HG03135 (cell line): ENCODE data around the gene TGOLN2.
A peak's percentile ranks its signal among the peaks of the same experiment; 100 is the strongest.
"Not testable (repeated sequence)": the region's sequence is repeated elsewhere in the genome, so short reads cannot be mapped to it uniquely, and the experiment has no call there.

Source experiments
- ATAC-seq: cut with Tn5 transposase; IDR thresholded peaks from one replicate; pipeline ENCODE4 v1.9.1; 2021; ENCODE audit warnings: mild to moderate bottlenecking, moderate library complexity; ENCODE audit not compliant: unreplicated experiment

TGOLN2 gene

GRCh38 chr2:85340034-85340892 is 12.5 kb upstream of the TGOLN2 start:
- ATAC-seq, result no peak

- no peak for ATAC-seq
Observed at GRCh38 chr2:85334928-85335327, 7.1 kb upstream of the TGOLN2 start.

- ATAC-seq, result not testable (repeated sequence)
Observed at GRCh38 chr2:85333877-85334276, 6.1 kb upstream of the TGOLN2 start.

GRCh38 chr2:85330839-85331636 is 3.2 kb upstream of the TGOLN2 start:
- ATAC-seq, result no peak

GRCh38 chr2:85329701-85330100 is 1.9 kb upstream of the TGOLN2 start:
- ATAC-seq, result not testable (repeated sequence)

- no peak for ATAC-seq
Observed at GRCh38 chr2:85329181-85329651, 1.4 kb upstream of the TGOLN2 start.

- peak; percentile 26 for ATAC-seq
Observed at GRCh38 chr2:85327160-85327821, 498 bp downstream of the TGOLN2 start.

- ATAC-seq, result peak; percentile 30
Observed at GRCh38 chr2:85326406-85327159, 1.2 kb downstream of the TGOLN2 start.

- ATAC-seq, result no peak
Observed at GRCh38 chr2:85325466-85325811, 2.4 kb downstream of the TGOLN2 start.

- ATAC-seq, result no peak
Observed at GRCh38 chr2:85324639-85325465, 2.9 kb downstream of the TGOLN2 start.

- ATAC-seq, result not testable (repeated sequence)
Observed at GRCh38 chr2:85323988-85324367, 3.8 kb downstream of the TGOLN2 start.

- ATAC-seq, result no peak
Observed at GRCh38 chr2:85323351-85323987, 4.3 kb downstream of the TGOLN2 start.

- ATAC-seq, result no peak
Observed at GRCh38 chr2:85319796-85320195, 8.0 kb downstream of the TGOLN2 start.

- no peak for ATAC-seq
Observed at GRCh38 chr2:85318222-85319074, 9.3 kb downstream of the TGOLN2 start.

- ATAC-seq, result not testable (repeated sequence)
Observed at GRCh38 chr2:85315921-85316320, 11.9 kb downstream of the TGOLN2 start.

- no peak for ATAC-seq
Observed at GRCh38 chr2:85314884-85315242, 12.9 kb downstream of the TGOLN2 start.

- no peak for ATAC-seq
Observed at GRCh38 chr2:85312404-85312803, 15.4 kb downstream of the TGOLN2 start.

- ATAC-seq, result no peak
Observed at GRCh38 chr2:85310330-85310729, 17.5 kb downstream of the TGOLN2 start.
